Astrocyte (in vitro differentiated cells and primary cell): ENCODE data around the gene GUK1. TPM values are rescaled to one million over a fixed set of nuclear protein-coding genes. Genes with fewer than 3 reads are reported as not detected.

Experiments
- DNase-seq: peaks from one replicate; pipeline ENCODE4 v3.0.0-alpha.2; 2010; ENCODE audit warnings: low read depth
- FAIRE-seq: peaks from 2 replicates; lab custom pipeline; 2011; peaks lifted over from hg19 to GRCh38; lab: Jason Lieb, UNC
- H2AFZ ChIP-seq: 2 replicates; pipeline ENCODE4 v1.6.0; 2012; ENCODE audit warnings: low read depth, low read length, inconsistent platforms
- H3K27ac ChIP-seq: 2 replicates; pipeline ENCODE4 v1.5.1; 2011; ENCODE audit warnings: low read depth, low read length, inconsistent platforms
- H3K27me3 ChIP-seq: 2 replicates; pipeline ENCODE4 v1.6.0; 2011; ENCODE audit warnings: low read length, inconsistent platforms; ENCODE audit not compliant: insufficient read depth
- H3K36me3 ChIP-seq: 2 replicates; pipeline ENCODE4 v1.5.1; 2011; ENCODE audit warnings: low read length, inconsistent platforms; ENCODE audit not compliant: insufficient read depth
- H3K4me1 ChIP-seq: 2 replicates; pipeline ENCODE4 v1.5.1; 2011; ENCODE audit warnings: low read length, inconsistent platforms; ENCODE audit not compliant: insufficient read depth
- H3K4me2 ChIP-seq: 2 replicates; pipeline ENCODE4 v1.6.0; 2012; ENCODE audit warnings: low read length, inconsistent platforms
- H3K4me3 ChIP-seq: 2 replicates; pipeline ENCODE4 v1.5.1; 2011; ENCODE audit warnings: low read depth, mild to moderate bottlenecking, low read length, inconsistent platforms; ENCODE audit not compliant: insufficient read depth
- H3K79me2 ChIP-seq: 2 replicates; pipeline ENCODE4 v1.6.0; 2012; ENCODE audit warnings: mild to moderate bottlenecking, low read length, inconsistent platforms; ENCODE audit not compliant: insufficient read depth
- H3K9ac ChIP-seq: 2 replicates; pipeline ENCODE4 v1.6.0; 2012; ENCODE audit warnings: mild to moderate bottlenecking, low read length, inconsistent platforms
- H3K9me3 ChIP-seq: 2 replicates; pipeline ENCODE4 v1.5.1; 2012; ENCODE audit warnings: low read depth, mild to moderate bottlenecking, low read length, inconsistent platforms; ENCODE audit not compliant: insufficient read depth
- H4K20me1 ChIP-seq: 2 replicates; pipeline ENCODE4 v1.6.0; 2012; ENCODE audit warnings: low read length, inconsistent platforms; ENCODE audit not compliant: insufficient read depth
- H3K27ac Mint-ChIP-seq: one replicate; pipeline ENCODE4 v1.8.0; 2021; ENCODE audit warnings: mild to moderate bottlenecking, mixed read lengths; ENCODE audit not compliant: unreplicated experiment
- H3K27me3 Mint-ChIP-seq: one replicate; pipeline ENCODE4 v1.8.0; 2021; ENCODE audit warnings: low read depth, mixed read lengths; ENCODE audit not compliant: unreplicated experiment
- H3K36me3 Mint-ChIP-seq: one replicate; pipeline ENCODE4 v1.8.0; 2021; ENCODE audit warnings: low read depth, mixed read lengths; ENCODE audit not compliant: unreplicated experiment
- H3K4me1 Mint-ChIP-seq: one replicate; pipeline ENCODE4 v1.8.0; 2021; ENCODE audit warnings: low read depth, mixed read lengths; ENCODE audit not compliant: unreplicated experiment
- H3K4me3 Mint-ChIP-seq: one replicate; pipeline ENCODE4 v1.8.0; 2021; ENCODE audit warnings: mild to moderate bottlenecking, moderate library complexity, mixed read lengths; ENCODE audit not compliant: unreplicated experiment
- H3K9me3 Mint-ChIP-seq: one replicate; pipeline ENCODE4 v1.8.0; 2021; ENCODE audit warnings: mild to moderate bottlenecking, mixed read lengths; ENCODE audit not compliant: unreplicated experiment
- EZH2 ChIP-seq: IDR thresholded peaks from 2 replicates; pipeline ENCODE4 v1.6.1; 2012; ENCODE audit warnings: mild to moderate bottlenecking, low read length, inconsistent platforms; ENCODE audit not compliant: insufficient read depth
- total RNA-seq: library from RNA; stranded (reverse); gene quantifications from 2 replicates; pipeline ENCODE4 v1.2.1, GENCODE V29; 2021
- TF ChIP-seq, protein P1 (sequence below): IDR thresholded peaks from 2 replicates; pipeline ENCODE4 v1.5.1; 2011; ENCODE audit warnings: low read depth, mild to moderate bottlenecking, inconsistent platforms, low read length, moderate library complexity; ENCODE audit not compliant: insufficient read depth

GUK1 gene
- total RNA-seq, 1 donor from 2014 or later: 214 TPM

DNA sequence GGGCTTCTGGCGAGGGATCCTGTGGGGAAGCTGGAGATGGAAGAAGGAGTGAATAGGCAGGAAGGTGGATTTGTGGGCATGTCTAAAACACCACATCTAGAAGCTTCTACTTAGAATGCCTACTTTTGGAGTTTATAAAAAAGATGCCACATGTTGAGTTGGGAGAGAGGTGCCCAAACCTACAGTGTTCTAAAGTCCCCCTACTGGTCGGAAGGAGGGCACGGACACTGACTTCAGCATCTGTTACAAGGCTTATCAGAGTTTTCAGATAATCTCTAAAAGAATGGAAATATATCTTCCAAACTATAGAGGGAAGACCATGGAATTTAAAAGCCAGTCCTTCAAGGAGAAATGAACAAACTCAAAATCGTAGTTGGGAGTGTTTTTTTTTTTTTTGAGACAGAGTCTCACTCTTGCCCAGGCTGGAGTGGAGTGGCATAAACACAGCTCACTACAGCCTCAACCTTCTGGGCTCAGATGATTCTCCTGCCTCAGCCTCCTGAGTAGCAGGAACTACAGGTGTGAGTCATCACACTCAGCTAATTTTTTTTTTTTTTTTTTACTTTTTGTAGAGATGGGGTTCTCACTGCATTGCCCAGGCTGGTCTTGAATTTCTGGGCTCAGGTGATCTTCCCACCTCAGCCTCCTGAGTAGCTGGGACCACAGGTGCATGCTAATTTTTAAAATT, 40.3 kb downstream of the GUK1 start:
- no peak overlapping the region for H3K4me3 ChIP-seq
- FAIRE-seq: no peak
- Mint-ChIP-seq H3K27ac (no peak overlapping the region), H3K36me3 (peaks cover 9% of the 10 kb centered on the region), H3K4me3 (no peak overlapping the region), H3K27me3 (no peaks in the 10 kb centered on the region), H3K9me3 (no peaks in the 10 kb centered on the region), H3K4me1 (no peaks in the 10 kb centered on the region)
- no peak for DNase-seq
- H3K27me3 ChIP-seq: no peaks in the 10 kb centered on the region
- no peaks in the 10 kb centered on the region for H4K20me1 ChIP-seq
- H3K36me3 ChIP-seq: no peaks in the 10 kb centered on the region
- no peaks in the 10 kb centered on the region for H3K9me3 ChIP-seq
- no peaks in the 10 kb centered on the region for H3K79me2 ChIP-seq
- TF ChIP-seq, protein P1, sequence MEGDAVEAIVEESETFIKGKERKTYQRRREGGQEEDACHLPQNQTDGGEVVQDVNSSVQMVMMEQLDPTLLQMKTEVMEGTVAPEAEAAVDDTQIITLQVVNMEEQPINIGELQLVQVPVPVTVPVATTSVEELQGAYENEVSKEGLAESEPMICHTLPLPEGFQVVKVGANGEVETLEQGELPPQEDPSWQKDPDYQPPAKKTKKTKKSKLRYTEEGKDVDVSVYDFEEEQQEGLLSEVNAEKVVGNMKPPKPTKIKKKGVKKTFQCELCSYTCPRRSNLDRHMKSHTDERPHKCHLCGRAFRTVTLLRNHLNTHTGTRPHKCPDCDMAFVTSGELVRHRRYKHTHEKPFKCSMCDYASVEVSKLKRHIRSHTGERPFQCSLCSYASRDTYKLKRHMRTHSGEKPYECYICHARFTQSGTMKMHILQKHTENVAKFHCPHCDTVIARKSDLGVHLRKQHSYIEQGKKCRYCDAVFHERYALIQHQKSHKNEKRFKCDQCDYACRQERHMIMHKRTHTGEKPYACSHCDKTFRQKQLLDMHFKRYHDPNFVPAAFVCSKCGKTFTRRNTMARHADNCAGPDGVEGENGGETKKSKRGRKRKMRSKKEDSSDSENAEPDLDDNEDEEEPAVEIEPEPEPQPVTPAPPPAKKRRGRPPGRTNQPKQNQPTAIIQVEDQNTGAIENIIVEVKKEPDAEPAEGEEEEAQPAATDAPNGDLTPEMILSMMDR: no peak
- TF ChIP-seq EZH2: no peak
- H3K9ac ChIP-seq: no peak overlapping the region
- H3K4me2 ChIP-seq: no peak overlapping the region
- H3K27ac ChIP-seq: no peak overlapping the region
- no peak overlapping the region for H2AFZ ChIP-seq
- no peaks in the 10 kb centered on the region for H3K4me1 ChIP-seq

DNA sequence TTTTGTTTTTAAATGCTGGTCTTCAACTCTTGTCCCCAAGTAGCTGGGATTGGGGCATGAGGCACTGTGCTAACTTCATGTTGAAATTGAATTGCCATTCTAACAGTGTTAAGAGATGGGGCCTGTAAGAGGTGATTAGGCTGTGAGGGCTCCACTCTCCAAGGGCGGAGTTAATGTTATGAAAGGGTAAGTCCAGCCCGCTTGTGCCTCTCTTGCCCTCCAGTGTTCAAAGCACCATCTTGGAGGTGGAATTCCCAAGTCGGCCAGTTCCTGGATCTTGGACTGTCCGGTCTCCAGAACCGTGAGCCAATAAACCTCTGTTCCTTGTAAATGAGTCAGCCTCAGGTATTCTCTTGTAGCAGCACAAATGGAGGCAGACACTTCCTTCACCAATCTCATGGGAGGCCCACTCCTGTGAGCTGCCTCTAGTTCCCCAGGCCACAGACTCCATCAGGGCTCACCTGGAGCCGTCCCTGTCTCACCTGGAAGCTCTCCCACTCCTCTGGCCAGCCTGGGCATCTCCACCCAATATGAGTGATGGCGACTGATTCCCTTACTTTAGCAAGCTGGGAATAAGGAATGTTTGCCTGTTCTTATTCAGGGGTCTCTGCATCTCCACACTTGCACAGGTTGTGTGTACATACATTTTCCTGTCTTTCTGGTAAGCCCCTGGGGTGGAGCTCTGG, 41.0 kb downstream of the GUK1 start:
- Histone ChIP-seq H3K4me2 (no peak overlapping the region), H2AFZ (no peak overlapping the region), H3K4me1 (no peaks in the 10 kb centered on the region), H3K36me3 (no peaks in the 10 kb centered on the region), H3K79me2 (no peaks in the 10 kb centered on the region), H4K20me1 (no peaks in the 10 kb centered on the region), H3K4me3 (no peak overlapping the region), H3K27me3 (no peaks in the 10 kb centered on the region), H3K9ac (no peak overlapping the region), H3K27ac (no peak overlapping the region), H3K9me3 (no peaks in the 10 kb centered on the region)
- Mint-ChIP-seq H3K4me1 (no peaks in the 10 kb centered on the region), H3K27ac (no peak overlapping the region), H3K27me3 (no peaks in the 10 kb centered on the region), H3K4me3 (no peak overlapping the region), H3K9me3 (no peaks in the 10 kb centered on the region), H3K36me3 (peaks cover 9% of the 10 kb centered on the region)
- TF ChIP-seq EZH2: no peak
- TF ChIP-seq, protein P1: no peak
- FAIRE-seq: no peak
- DNase-seq: no peak

DNA sequence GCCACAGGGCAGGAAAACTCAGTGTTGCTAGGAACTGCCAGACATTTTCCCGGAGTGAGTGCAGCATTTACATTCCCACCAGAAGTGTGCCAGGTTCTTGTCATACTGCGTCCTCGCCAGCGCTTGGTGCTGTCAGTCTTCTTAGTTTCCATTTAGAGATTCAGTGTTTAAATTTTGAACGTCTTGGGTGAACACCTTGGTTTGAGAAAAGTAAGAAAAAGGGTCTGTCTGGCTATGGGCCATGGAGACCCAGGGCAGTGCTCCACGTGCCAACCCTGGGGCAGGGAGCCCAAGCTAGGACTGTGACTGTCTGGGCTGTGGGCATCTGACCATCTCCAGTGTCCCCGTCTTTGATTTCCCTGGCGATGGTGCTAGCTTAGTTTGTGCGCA, 41.6 kb downstream of the GUK1 start:
- no peak overlapping the region for H3K4me3 Mint-ChIP-seq
- no peaks in the 10 kb centered on the region for H3K4me1 Mint-ChIP-seq
- H3K36me3 Mint-ChIP-seq: peaks cover 9% of the 10 kb centered on the region
- H3K79me2 ChIP-seq: no peaks in the 10 kb centered on the region
- no peak overlapping the region for H3K4me3 ChIP-seq
- no peaks in the 10 kb centered on the region for H3K4me1 ChIP-seq
- H3K27ac Mint-ChIP-seq: no peak overlapping the region
- DNase-seq: no peak
- no peaks in the 10 kb centered on the region for H3K36me3 ChIP-seq
- H3K9ac ChIP-seq: no peak overlapping the region
- H3K9me3 ChIP-seq: no peaks in the 10 kb centered on the region
- no peak overlapping the region for H2AFZ ChIP-seq
- no peaks in the 10 kb centered on the region for H3K9me3 Mint-ChIP-seq
- no peaks in the 10 kb centered on the region for H3K27me3 ChIP-seq
- no peak for FAIRE-seq
- H3K27me3 Mint-ChIP-seq: no peaks in the 10 kb centered on the region
- no peak overlapping the region for H3K4me2 ChIP-seq
- no peak overlapping the region for H3K27ac ChIP-seq
- TF ChIP-seq, protein P1: no peak
- no peak for TF ChIP-seq EZH2
- no peaks in the 10 kb centered on the region for H4K20me1 ChIP-seq
